Tibial nerve (tissue), 4 donors: ENCODE measurements around the gene HEG1. TPM values are rescaled to one million over a fixed set of nuclear protein-coding genes. Genes with fewer than 3 reads are reported as not detected.
"Not testable (repeated sequence)": the region's sequence is repeated elsewhere in the genome, so short reads cannot be mapped to it uniquely, and the experiment has no call there.

Experiments
- DNase-seq, 2 donors: peaks; one replicate each; pipeline ENCODE4 v3.0.0-alpha.2; 2019; ENCODE audit warnings: low spot score in 2 of 2
- H3K27ac ChIP-seq, 4 donors: fragments of 200-600 bp; sonication (generic) in 3 of 4; one replicate each; pipeline ENCODE4 v1.5.1; 2017 to 2019; ENCODE audit warnings: mild to moderate bottlenecking in 1 of 4
- H3K27me3 ChIP-seq, 2 donors: fragments of 200-600 bp; sonication (generic) in 1 of 2; one replicate each; pipeline versions ENCODE4 v1.5.1 to v1.6.0; 2017 to 2019
- H3K36me3 ChIP-seq, 3 donors: fragments of 200-600 bp; sonication (generic); one replicate each; pipeline ENCODE4 v1.5.1; 2018 to 2019
- H3K4me1 ChIP-seq, 4 donors: fragments of 200-600 bp; sonication (generic) in 3 of 4; one replicate each; pipeline ENCODE4 v1.5.1; 2017 to 2019
- H3K4me3 ChIP-seq, 4 donors: fragments of 200-600 bp; sonication (generic) in 3 of 4; one replicate each; pipeline ENCODE4 v1.5.1; 2017 to 2019; ENCODE audit warnings: mild to moderate bottlenecking in 1 of 4, moderate library complexity in 1 of 4
- H3K9me3 ChIP-seq, 4 donors: fragments of 200-600 bp; sonication (generic) in 3 of 4; one replicate each; pipeline ENCODE4 v1.5.1; 2017 to 2019
- EP300 ChIP-seq, 2 donors: sonication (generic); formaldehyde crosslinking; IDR thresholded peaks; one replicate each; pipeline ENCODE4 v1.6.1; 2017; ENCODE audit warnings: antibody characterized with exemption in 2 of 2, mild to moderate bottlenecking in 1 of 2
- POLR2A ChIP-seq, 2 donors: fragments of 450-650 bp; IDR thresholded peaks; one replicate each; pipeline ENCODE4 v1.6.1; 2017; ENCODE audit warnings: antibody characterized with exemption in 2 of 2, mild to moderate bottlenecking in 2 of 2, moderate library complexity in 2 of 2
- WGBS, 2 donors: methylation state at CpG; one replicate each; pipeline ENCODE4 v1.1.5; 2018; 5-methylcytosine and 5-hydroxymethylcytosine counted together
- total RNA-seq, 4 donors: library from RNA; depleted of rRNA; stranded (reverse); fragments of >200 nt; gene quantifications; one replicate each; pipeline ENCODE4 v1.1.0, GENCODE V29; 2016
- TF ChIP-seq, protein P1 (sequence below), 5 experiments: fragments of 200-600 bp in 3 of 5; fragments of 450-650 bp in 2 of 5; sonication (generic) in 3 of 5; IDR thresholded peaks; one replicate each; pipeline ENCODE4 v1.5.1; 2016 to 2019; ENCODE audit warnings: antibody characterized with exemption in 5 of 5, mild to moderate bottlenecking in 3 of 5, moderate library complexity in 2 of 5

HEG1 gene
- total RNA-seq, 4 donors from 2014 or later, result 26.8 to 59.1 (median 42.5) TPM

DNA sequence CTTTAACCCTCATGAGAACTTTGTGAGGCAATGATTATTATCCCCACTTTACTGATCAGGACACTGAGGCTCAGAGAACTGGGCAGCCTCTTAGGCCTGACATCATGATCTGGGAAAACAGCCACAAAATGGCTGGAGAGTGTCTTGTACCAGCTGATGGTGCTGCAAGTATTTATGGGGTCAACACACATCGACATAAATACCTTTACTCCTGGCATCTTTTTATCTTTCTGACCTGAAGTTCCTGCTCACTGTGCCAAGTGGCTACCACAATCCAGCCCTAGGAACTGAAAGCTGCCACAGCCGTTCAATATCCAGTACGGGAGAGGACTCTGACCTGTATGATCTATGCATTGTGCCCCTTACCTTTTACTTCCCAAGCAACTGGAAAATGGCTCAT lies 92.0 kb downstream of the HEG1 start:
- peaks cover 0 to 9% (median 0%) of the 10 kb centered on the region in 4 donors for H3K4me1 ChIP-seq
- TF ChIP-seq EP300 (IDR thresholded peaks at IDR 0.05) (no peak), POLR2A (IDR thresholded peaks at IDR 0.05) (no peak)
- TF ChIP-seq, protein P1, sequence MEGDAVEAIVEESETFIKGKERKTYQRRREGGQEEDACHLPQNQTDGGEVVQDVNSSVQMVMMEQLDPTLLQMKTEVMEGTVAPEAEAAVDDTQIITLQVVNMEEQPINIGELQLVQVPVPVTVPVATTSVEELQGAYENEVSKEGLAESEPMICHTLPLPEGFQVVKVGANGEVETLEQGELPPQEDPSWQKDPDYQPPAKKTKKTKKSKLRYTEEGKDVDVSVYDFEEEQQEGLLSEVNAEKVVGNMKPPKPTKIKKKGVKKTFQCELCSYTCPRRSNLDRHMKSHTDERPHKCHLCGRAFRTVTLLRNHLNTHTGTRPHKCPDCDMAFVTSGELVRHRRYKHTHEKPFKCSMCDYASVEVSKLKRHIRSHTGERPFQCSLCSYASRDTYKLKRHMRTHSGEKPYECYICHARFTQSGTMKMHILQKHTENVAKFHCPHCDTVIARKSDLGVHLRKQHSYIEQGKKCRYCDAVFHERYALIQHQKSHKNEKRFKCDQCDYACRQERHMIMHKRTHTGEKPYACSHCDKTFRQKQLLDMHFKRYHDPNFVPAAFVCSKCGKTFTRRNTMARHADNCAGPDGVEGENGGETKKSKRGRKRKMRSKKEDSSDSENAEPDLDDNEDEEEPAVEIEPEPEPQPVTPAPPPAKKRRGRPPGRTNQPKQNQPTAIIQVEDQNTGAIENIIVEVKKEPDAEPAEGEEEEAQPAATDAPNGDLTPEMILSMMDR (IDR thresholded peaks at IDR 0.05), result no peak
- H3K36me3 ChIP-seq, result peaks cover 0 to 10% (median 0%) of the 10 kb centered on the region in 3 donors
- no peak overlapping the region for H3K4me3 ChIP-seq
- H3K27me3 ChIP-seq, result no peaks in the 10 kb centered on the region
- 60 to 84% methylated on average over 3 of the region's 3 CpGs for WGBS, 2 donors
- no peak overlapping the region for H3K27ac ChIP-seq
- DNase-seq, result no peak
- peaks cover 0 to 7% (median 0%) of the 10 kb centered on the region in 4 donors for H3K9me3 ChIP-seq

DNA sequence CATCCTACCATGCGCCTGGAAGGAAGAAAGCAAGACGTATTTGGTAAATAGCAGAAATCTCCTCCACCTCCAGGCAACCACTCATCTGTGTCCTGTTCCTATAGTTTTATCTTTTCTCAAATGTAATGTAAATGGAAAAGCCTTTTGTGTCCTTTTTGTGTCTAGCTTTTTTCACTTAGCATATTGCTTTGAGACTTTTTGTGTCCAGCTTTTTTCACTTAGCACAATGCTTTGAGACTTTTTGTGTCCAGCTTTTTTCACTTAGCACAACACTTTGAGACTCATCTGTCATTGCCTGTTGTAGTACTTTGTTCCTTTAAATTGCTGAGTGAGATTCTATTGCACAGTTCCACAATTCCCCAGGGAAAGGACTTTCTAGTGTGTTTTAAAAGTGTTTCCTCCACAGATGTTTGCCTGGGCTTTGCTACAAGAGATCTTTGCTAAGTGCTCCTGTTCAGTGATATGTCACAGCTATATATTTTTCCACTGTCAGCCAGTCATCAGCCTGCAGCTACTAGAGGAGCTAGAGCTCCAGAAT lies 93.3 kb downstream of the HEG1 start:
- no peaks in the 10 kb centered on the region for H3K27me3 ChIP-seq
- WGBS, 2 donors, result 90 to 93% methylated on average over 2 of the region's 2 CpGs
- peaks cover 0 to 6% (median 0%) of the 10 kb centered on the region in 4 donors for H3K4me1 ChIP-seq
- H3K4me3 ChIP-seq, result no peak overlapping the region
- DNase-seq, result no peak
- no peak overlapping the region for H3K27ac ChIP-seq
- TF ChIP-seq, protein P1 (IDR thresholded peaks at IDR 0.05), result no peak
- TF ChIP-seq POLR2A (IDR thresholded peaks at IDR 0.05), result no peak
- TF ChIP-seq EP300 (IDR thresholded peaks at IDR 0.05), result no peak
- peaks cover 0 to 7% (median 0%) of the 10 kb centered on the region in 4 donors for H3K9me3 ChIP-seq
- H3K36me3 ChIP-seq, result no peaks in the 10 kb centered on the region

DNA sequence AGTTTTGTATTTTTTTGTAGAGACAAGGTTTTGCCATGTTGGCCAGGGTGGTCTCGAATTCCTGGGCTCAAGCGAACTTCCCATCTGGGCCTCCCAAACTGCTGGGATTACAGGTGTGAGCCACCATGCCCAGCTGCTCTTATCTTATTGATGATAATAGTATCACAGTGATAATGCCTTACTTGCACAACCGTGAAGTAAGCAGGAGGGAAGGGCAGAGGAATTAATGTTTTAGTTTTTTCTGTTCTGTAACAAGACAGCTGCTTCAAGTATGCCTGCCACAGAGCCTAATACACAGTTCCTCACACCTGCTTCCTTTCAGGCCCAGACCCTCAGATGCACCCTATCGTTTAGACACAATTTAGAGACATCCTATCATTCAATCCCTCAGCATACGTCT lies 95.1 kb downstream of the HEG1 start:
- DNase-seq, result no peak
- Histone ChIP-seq H3K36me3 (no peaks in the 10 kb centered on the region), H3K27me3 (no peaks in the 10 kb centered on the region), H3K4me1 (no peaks in the 10 kb centered on the region), H3K4me3 (no peak overlapping the region), H3K27ac (no peak overlapping the region), H3K9me3 (peaks cover 0 to 7% (median 0%) of the 10 kb centered on the region in 4 donors)
- WGBS, 2 donors, result 84 to 92% methylated on average over 5 of the region's 5 CpGs
- TF ChIP-seq, protein P1 (IDR thresholded peaks at IDR 0.05), result no peak
- TF ChIP-seq EP300 (IDR thresholded peaks at IDR 0.05) (no peak), POLR2A (IDR thresholded peaks at IDR 0.05) (no peak)

DNA sequence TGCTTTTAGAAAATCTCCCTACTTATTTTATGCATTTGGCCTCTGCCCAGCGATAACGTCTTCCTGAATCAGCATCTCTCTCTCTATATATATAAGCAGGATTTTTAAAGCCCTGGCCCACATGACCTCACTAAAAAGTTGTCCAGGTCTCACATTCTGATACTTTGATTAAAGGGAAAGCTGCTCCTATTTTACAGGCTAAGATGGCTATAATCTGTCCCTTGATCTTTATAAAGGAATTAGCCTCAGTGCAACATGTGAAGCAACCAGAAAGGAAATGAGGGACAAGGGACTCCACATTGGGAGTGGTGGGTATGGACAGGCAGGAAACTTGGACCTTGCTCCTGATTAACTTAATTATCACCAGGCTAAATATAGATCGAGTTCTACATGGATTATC lies 95.7 kb downstream of the HEG1 start:
- H3K27ac ChIP-seq, result no peak overlapping the region
- H3K9me3 ChIP-seq, result peaks cover 0 to 7% (median 0%) of the 10 kb centered on the region in 4 donors
- no peaks in the 10 kb centered on the region for H3K36me3 ChIP-seq
- H3K4me1 ChIP-seq, result no peaks in the 10 kb centered on the region
- TF ChIP-seq EP300 (IDR thresholded peaks at IDR 0.05) (no peak), POLR2A (IDR thresholded peaks at IDR 0.05) (no peak)
- TF ChIP-seq, protein P1 (IDR thresholded peaks at IDR 0.05), result no peak
- 46 to 47% methylated on average over 3 of the region's 3 CpGs for WGBS, 2 donors
- H3K27me3 ChIP-seq, result no peaks in the 10 kb centered on the region
- no peak for DNase-seq
- H3K4me3 ChIP-seq, result no peak overlapping the region

DNA sequence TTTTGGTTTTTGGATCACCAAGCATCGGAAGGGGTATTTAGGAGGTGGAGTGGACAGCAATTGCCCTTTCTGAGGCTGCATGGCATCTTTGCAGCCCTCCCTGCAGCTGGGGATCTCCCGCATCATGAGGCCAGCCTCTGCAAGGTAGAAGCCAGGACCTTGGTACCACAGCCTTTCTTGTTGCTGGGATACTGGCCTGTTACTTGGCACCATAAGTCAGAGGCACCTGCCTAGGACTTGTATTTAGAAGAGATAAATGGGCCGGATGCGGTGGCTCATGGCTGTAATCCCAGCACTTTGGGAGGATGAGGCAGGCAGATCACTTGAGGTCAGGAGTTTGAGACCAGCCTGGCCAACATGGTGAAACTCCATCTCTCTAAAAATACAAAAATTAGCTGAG lies 97.8 kb downstream of the HEG1 start:
- not testable (repeated sequence) for H3K27me3 ChIP-seq, H3K27ac ChIP-seq, H3K4me1 ChIP-seq, DNase-seq, H3K9me3 ChIP-seq, H3K4me3 ChIP-seq, H3K36me3 ChIP-seq
- 95% methylated on average over 4 of the region's 4 CpGs for WGBS, 2 donors
